ENCODE results near the gene CYP26B1. TPM values are rescaled to one million over a fixed set of nuclear protein-coding genes. Genes with fewer than 3 reads are reported as not detected.

CYP26B1 gene
- total RNA-seq, 2 donors from 2014 or later, result 0.91 to 68.2 TPM

- Histone ChIP-seq H3K27me3 (replicated peaks; ENCODE audit: insufficient read depth) (no peaks in the 10 kb centered on the region), H3K9me3 (no peaks in the 10 kb centered on the region), H3K27ac (no peak overlapping the region), H3K36me3 (no peaks in the 10 kb centered on the region), H3K4me1 (replicated peaks) (no peaks in the 10 kb centered on the region), H3K4me3 (no peak overlapping the region)
- intact Hi-C loops (cut with DNase I), result loop anchor here (10.0 kb wide), 1 partner anchor 615 kb away; no protein-coding TSS in a partner anchor
- DNase-seq (ENCODE audit: low spot score), result no peak
- 83% methylated on average over 9 of the region's 9 CpGs for WGBS
- TF ChIP-seq POLR2A (IDR thresholded peaks at IDR 0.05) (no peak), CTCF (IDR thresholded peaks at IDR 0.05) (no peak), POLR2AphosphoS5 (IDR thresholded peaks at IDR 0.05) (no peak)
Observed at GRCh38 chr2:72129681-72130340, 17.9 kb downstream of the CYP26B1 start.

- TF ChIP-seq POLR2AphosphoS5 (IDR thresholded peaks at IDR 0.05) (no peak), POLR2A (IDR thresholded peaks at IDR 0.05) (no peak), CTCF (IDR thresholded peaks at IDR 0.05) (no peak)
- H3K9me3 ChIP-seq, result no peaks in the 10 kb centered on the region
- intact Hi-C loops (cut with DNase I), result no loop called here
- H3K36me3 ChIP-seq, result no peaks in the 10 kb centered on the region
- 85% methylated on average over 11 of the region's 11 CpGs for WGBS
- H3K4me1 ChIP-seq (replicated peaks), result no peaks in the 10 kb centered on the region
- no peak overlapping the region for H3K27ac ChIP-seq
- no peak overlapping the region for H3K4me3 ChIP-seq
- DNase-seq (ENCODE audit: low spot score), result no peak
- no peaks in the 10 kb centered on the region for H3K27me3 ChIP-seq (replicated peaks; ENCODE audit: insufficient read depth)
Observed at GRCh38 chr2:72128843-72129227, 18.8 kb downstream of the CYP26B1 start.

- no peaks in the 10 kb centered on the region for H3K36me3 ChIP-seq
- H3K4me1 ChIP-seq (replicated peaks), result no peaks in the 10 kb centered on the region
- DNase-seq (ENCODE audit: low spot score), result no peak
- intact Hi-C loops (cut with DNase I), result no loop called here
- WGBS, result 89% methylated on average over 24 of the region's 24 CpGs
- no peaks in the 10 kb centered on the region for H3K9me3 ChIP-seq
- no peak overlapping the region for H3K4me3 ChIP-seq
- TF ChIP-seq POLR2A (IDR thresholded peaks at IDR 0.05) (no peak), CTCF (IDR thresholded peaks at IDR 0.05) (no peak), POLR2AphosphoS5 (IDR thresholded peaks at IDR 0.05) (no peak)
- H3K27ac ChIP-seq, result no peak overlapping the region
- H3K27me3 ChIP-seq (replicated peaks; ENCODE audit: insufficient read depth), result no peaks in the 10 kb centered on the region
Observed at GRCh38 chr2:72128059-72128842, 19.4 kb downstream of the CYP26B1 start.

- H3K36me3 ChIP-seq, result no peaks in the 10 kb centered on the region
- TF ChIP-seq CTCF (IDR thresholded peaks at IDR 0.05) (no peak), POLR2AphosphoS5 (IDR thresholded peaks at IDR 0.05) (no peak), POLR2A (IDR thresholded peaks at IDR 0.05) (no peak)
- intact Hi-C loops (cut with DNase I), result no loop called here
- H3K4me1 ChIP-seq (replicated peaks), result no peaks in the 10 kb centered on the region
- no peaks in the 10 kb centered on the region for H3K9me3 ChIP-seq
- no peak overlapping the region for H3K27ac ChIP-seq
- WGBS, result 92% methylated on average over 17 of the region's 21 CpGs
- no peak overlapping the region for H3K4me3 ChIP-seq
- DNase-seq (ENCODE audit: low spot score), result no peak
- no peaks in the 10 kb centered on the region for H3K27me3 ChIP-seq (replicated peaks; ENCODE audit: insufficient read depth)
Observed at GRCh38 chr2:72127401-72128058, 20.1 kb downstream of the CYP26B1 start.

Measured in prostate gland (tissue), 2 donors.